HepG2 (cell line): ENCODE measurements around the gene VPS37D. TPM values are rescaled to one million over a fixed set of nuclear protein-coding genes. Genes with fewer than 3 reads are reported as not detected.

Source experiments
- GABPA ChIP-seq, 2 experiments: IDR thresholded peaks; 2 replicates each; pipeline ENCODE4 v1.6.1; 2011 to 2016; ENCODE audit warnings: low read depth in 2 of 2, low read length in 1 of 2, missing biosample characterization in 1 of 2, missing genetic modification characterization in 1 of 2
- HNRNPUL1 ChIP-seq: fragments of 200-400 bp; formaldehyde crosslinking; IDR thresholded peaks from 2 replicates; pipeline ENCODE4 v1.6.1; 2017; ENCODE audit warnings: low read depth, mild to moderate bottlenecking, low read length, moderate library complexity
- MBNL3 ChIP-seq: fragments of 250-450 bp; sonication (Bioruptor Pico); conservative IDR thresholded peaks from 2 replicates; pipeline ENCODE4 v1.8.0; 2022; ENCODE audit warnings: mild to moderate bottlenecking, inconsistent platforms
- NCOA1 ChIP-seq: sonication (generic); formaldehyde crosslinking; IDR thresholded peaks from 2 replicates; pipeline ENCODE4 v1.9.0; 2021; ENCODE audit warnings: missing genetic modification reagents
- SKI ChIP-seq: fragments of 450-650 bp; IDR thresholded peaks from one replicate; pipeline ENCODE4 v1.6.1; 2018; ENCODE audit warnings: mild to moderate bottlenecking; ENCODE audit not compliant: partially characterized antibody
- SPEN ChIP-seq: sonication (generic); formaldehyde crosslinking; IDR thresholded peaks from 2 replicates; pipeline ENCODE4 v1.5.1; 2020; ENCODE audit warnings: low read depth, mild to moderate bottlenecking, missing genetic modification reagents
- TSC22D2 ChIP-seq: sonication (generic); formaldehyde crosslinking; IDR thresholded peaks from 2 replicates; pipeline ENCODE4 v1.5.1; 2020; ENCODE audit warnings: missing genetic modification reagents, mild to moderate bottlenecking, borderline replicate concordance
- ZFP36L1 ChIP-seq: sonication (generic); formaldehyde crosslinking; IDR thresholded peaks from 2 replicates; pipeline ENCODE4 v1.8.0; 2022; ENCODE audit warnings: mild to moderate bottlenecking, missing genetic modification reagents, moderate library complexity
- ZMYM2 ChIP-seq: sonication (generic); formaldehyde crosslinking; IDR thresholded peaks from 2 replicates; pipeline ENCODE4 v1.8.0; 2022; ENCODE audit warnings: mild to moderate bottlenecking, missing genetic modification reagents
- ZNF614 ChIP-seq: IDR thresholded peaks from 2 replicates; pipeline ENCODE4 v1.6.1; 2018; ENCODE audit warnings: missing biosample characterization, missing genetic modification reagents, inconsistent platforms, borderline replicate concordance
- ZSCAN29 ChIP-seq: sonication (generic); formaldehyde crosslinking; conservative IDR thresholded peaks from 2 replicates; pipeline ENCODE4 v1.4.0; 2020; ENCODE audit warnings: mild to moderate bottlenecking, missing genetic modification reagents
- polyA plus RNA-seq, 8 experiments: library from polyadenylated mRNA; depleted of rRNA in 3 of 8; stranded (reverse) in 7 of 8; unstranded in 1 of 8; fragments of >200 nt; fragmentation: Illumina TruSeq in 4 of 8; extraction: Trizol in 4 of 8; gene quantifications; 2 replicates each; pipeline versions ENCODE4 v1.2.1 to v1.2.3, GENCODE V29; 2011 to 2016; ENCODE audit warnings: low read depth in 4 of 8, missing spikeins in 1 of 8, mixed read lengths in 1 of 8; ENCODE audit not compliant: insufficient read depth in 1 of 8
- total RNA-seq, 5 experiments: library from RNA; depleted of rRNA; stranded (reverse); fragments of >200 nt; fragmentation: Illumina TruSeq; extraction: Trizol; gene quantifications; 2 replicates each; pipeline ENCODE4 v1.2.3, GENCODE V29; 2016; ENCODE audit warnings: low read depth in 1 of 5
- TF ChIP-seq, protein P1 (sequence below): sonication (generic); formaldehyde crosslinking; IDR thresholded peaks from 2 replicates; pipeline ENCODE4 v1.4.0; 2020; ENCODE audit warnings: missing genetic modification reagents
- TF ChIP-seq, protein P2 (sequence below): sonication (generic); formaldehyde crosslinking; IDR thresholded peaks from 2 replicates; pipeline ENCODE4 v1.9.0; 2022; ENCODE audit warnings: low read depth, missing genetic modification reagents
- TF ChIP-seq, protein P3 (sequence below), 2 experiments: fragments of 450-650 bp in 1 of 2; sonication (generic) in 1 of 2; formaldehyde crosslinking in 1 of 2; IDR thresholded peaks; 2 replicates each; pipeline versions ENCODE4 v1.6.1 to v1.8.0; 2016 to 2022; ENCODE audit warnings: antibody characterized with exemption in 1 of 2, mild to moderate bottlenecking in 1 of 2, missing genetic modification reagents in 1 of 2

Gene VPS37D
- total and polyA plus RNA-seq, 2 of the 13 experiments (the other 11 are each of a cell fraction or from before 2014, with no cell fraction given): 3.8 to 6.3 TPM

DNA sequence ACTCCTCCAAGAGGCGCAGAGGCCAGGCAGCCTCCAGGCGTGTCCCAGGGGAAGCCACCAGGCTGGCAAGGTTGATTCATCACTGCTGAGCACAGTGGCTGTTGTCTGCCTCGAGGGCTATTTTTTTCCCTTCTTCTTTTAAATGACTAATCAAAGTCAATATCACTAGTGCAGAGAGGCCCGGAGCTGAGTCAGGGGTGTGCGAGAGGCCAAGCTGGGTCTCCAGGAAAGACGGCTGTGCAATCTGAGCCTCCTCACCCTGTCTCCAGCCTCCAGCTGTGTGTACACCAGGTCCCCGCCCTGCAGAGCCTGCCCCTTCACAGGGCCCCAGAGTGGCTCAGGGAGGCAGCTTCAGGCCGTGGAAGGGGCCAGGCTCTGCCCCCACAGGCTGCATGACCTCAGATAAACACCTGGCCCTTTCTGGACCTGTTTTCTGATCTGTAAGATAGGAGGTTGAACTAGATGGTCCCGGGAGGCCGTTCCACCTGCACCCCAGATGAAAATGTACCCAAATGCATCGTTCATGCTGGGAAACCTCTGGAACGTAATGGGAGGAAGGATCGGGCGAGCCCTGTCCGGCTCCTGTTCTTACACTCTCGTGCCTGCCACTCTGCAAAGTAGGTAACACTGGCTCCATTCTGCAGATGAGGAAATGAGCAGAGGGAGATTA is 48.2 kb downstream of the VPS37D start (continued):
- TF ChIP-seq SPEN (CRISPR knock-in tag) (peak; percentile 56; the same call in 1 of the 2 replicates), ZMYM2 (no peak), SKI (peak; percentile 92), ZSCAN29 (CRISPR knock-in tag) (0 out of 2 replicates have a peak, but pooled peaks have one; percentile 25), GABPA (IDR thresholded peaks at IDR 0.05; ENCODE audit: low read depth, low read length) (no peak), GABPA (CRISPR knock-in tag; IDR thresholded peaks at IDR 0.05; ENCODE audit: low read depth) (0 out of 2 replicates have a peak, but pooled peaks have one; percentile 17), ZNF614 (CRISPR knock-in tag) (0 out of 2 replicates have a peak, but pooled peaks have one; percentile 14), NCOA1 (CRISPR knock-in tag) (no peak), ZFP36L1 (CRISPR knock-in tag) (0 out of 2 replicates have a peak, but pooled peaks have one; percentile 55), MBNL3 (CRISPR knock-in tag) (no peak), TSC22D2 (peak; percentile 66; the same call in 1 of the 2 replicates), HNRNPUL1 (no peak)
- TF ChIP-seq, protein P1, sequence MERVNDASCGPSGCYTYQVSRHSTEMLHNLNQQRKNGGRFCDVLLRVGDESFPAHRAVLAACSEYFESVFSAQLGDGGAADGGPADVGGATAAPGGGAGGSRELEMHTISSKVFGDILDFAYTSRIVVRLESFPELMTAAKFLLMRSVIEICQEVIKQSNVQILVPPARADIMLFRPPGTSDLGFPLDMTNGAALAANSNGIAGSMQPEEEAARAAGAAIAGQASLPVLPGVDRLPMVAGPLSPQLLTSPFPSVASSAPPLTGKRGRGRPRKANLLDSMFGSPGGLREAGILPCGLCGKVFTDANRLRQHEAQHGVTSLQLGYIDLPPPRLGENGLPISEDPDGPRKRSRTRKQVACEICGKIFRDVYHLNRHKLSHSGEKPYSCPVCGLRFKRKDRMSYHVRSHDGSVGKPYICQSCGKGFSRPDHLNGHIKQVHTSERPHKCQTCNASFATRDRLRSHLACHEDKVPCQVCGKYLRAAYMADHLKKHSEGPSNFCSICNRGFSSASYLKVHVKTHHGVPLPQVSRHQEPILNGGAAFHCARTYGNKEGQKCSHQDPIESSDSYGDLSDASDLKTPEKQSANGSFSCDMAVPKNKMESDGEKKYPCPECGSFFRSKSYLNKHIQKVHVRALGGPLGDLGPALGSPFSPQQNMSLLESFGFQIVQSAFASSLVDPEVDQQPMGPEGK: peak; percentile 94
- TF ChIP-seq, protein P2, sequence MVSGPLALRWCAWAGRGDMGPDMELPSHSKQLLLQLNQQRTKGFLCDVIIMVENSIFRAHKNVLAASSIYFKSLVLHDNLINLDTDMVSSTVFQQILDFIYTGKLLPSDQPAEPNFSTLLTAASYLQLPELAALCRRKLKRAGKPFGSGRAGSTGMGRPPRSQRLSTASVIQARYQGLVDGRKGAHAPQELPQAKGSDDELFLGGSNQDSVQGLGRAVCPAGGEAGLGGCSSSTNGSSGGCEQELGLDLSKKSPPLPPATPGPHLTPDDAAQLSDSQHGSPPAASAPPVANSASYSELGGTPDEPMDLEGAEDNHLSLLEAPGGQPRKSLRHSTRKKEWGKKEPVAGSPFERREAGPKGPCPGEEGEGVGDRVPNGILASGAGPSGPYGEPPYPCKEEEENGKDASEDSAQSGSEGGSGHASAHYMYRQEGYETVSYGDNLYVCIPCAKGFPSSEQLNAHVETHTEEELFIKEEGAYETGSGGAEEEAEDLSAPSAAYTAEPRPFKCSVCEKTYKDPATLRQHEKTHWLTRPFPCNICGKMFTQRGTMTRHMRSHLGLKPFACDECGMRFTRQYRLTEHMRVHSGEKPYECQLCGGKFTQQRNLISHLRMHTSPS (CRISPR knock-in tag): peak; percentile 66; the same call in 1 of the 2 replicates
- TF ChIP-seq, protein P3, sequence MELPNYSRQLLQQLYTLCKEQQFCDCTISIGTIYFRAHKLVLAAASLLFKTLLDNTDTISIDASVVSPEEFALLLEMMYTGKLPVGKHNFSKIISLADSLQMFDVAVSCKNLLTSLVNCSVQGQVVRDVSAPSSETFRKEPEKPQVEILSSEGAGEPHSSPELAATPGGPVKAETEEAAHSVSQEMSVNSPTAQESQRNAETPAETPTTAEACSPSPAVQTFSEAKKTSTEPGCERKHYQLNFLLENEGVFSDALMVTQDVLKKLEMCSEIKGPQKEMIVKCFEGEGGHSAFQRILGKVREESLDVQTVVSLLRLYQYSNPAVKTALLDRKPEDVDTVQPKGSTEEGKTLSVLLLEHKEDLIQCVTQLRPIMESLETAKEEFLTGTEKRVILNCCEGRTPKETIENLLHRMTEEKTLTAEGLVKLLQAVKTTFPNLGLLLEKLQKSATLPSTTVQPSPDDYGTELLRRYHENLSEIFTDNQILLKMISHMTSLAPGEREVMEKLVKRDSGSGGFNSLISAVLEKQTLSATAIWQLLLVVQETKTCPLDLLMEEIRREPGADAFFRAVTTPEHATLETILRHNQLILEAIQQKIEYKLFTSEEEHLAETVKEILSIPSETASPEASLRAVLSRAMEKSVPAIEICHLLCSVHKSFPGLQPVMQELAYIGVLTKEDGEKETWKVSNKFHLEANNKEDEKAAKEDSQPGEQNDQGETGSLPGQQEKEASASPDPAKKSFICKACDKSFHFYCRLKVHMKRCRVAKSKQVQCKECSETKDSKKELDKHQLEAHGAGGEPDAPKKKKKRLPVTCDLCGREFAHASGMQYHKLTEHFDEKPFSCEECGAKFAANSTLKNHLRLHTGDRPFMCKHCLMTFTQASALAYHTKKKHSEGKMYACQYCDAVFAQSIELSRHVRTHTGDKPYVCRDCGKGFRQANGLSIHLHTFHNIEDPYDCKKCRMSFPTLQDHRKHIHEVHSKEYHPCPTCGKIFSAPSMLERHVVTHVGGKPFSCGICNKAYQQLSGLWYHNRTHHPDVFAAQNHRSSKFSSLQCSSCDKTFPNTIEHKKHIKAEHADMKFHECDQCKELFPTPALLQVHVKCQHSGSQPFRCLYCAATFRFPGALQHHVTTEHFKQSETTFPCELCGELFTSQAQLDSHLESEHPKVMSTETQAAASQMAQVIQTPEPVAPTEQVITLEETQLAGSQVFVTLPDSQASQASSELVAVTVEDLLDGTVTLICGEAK (IDR thresholded peaks at IDR 0.05): no peak
- TF ChIP-seq, protein P3 (CRISPR knock-in tag; IDR thresholded peaks at IDR 0.05): 0 out of 2 replicates have a peak, but pooled peaks have one; percentile 6
